ENCODE data around the gene ECT2.

The ECT2 gene

GRCh38 chr3:172739462-172739861 is 11.1 kb upstream of the ECT2 start:
- H3K4me3 ChIP-seq (ENCODE audit: low read depth, low read length) = no peak overlapping the region
- in situ Hi-C loops (cut with HindIII; ENCODE audit: low sequenced_read_pairs) = no loop called here
- no peak for TF ChIP-seq CTCF (IDR thresholded peaks at IDR 0.05; ENCODE audit: low read depth, low read length)
- no peak for DNase-seq (ENCODE audit: low read depth, low spot score)

DNA sequence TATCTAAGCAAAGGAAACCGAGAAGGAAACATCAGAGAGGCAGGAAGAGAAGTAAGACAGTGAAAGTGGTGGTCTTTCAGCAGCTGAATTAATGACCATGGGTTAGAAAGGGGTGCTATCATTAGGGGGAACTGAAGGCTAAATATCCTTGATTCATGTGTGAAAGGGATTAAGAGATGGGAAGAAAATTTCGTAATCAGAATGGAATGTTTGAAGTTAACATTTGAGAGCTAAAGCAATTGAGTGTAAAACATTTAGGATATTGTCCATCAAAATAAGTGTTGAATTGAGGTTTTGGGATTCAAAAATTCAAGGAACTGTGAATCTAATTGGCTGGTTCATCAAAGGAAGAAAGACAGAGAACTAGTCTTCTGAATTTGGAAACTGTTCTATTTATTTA is 4.1 kb upstream of the ECT2 start:
- no peak for TF ChIP-seq CTCF (IDR thresholded peaks at IDR 0.05; ENCODE audit: low read depth, low read length)
- no peak for DNase-seq (ENCODE audit: low read depth, low spot score)
- in situ Hi-C loops (cut with HindIII; ENCODE audit: low sequenced_read_pairs) = no loop called here
- no peak overlapping the region for H3K4me3 ChIP-seq (ENCODE audit: low read depth, low read length)

GRCh38 chr3:172749230-172749965 is 1.1 kb upstream of the ECT2 start:
- DNase-seq (ENCODE audit: low read depth, low spot score) = peak; percentile 96
- TF ChIP-seq CTCF (IDR thresholded peaks at IDR 0.05; ENCODE audit: low read depth, low read length) = no peak
- peak overlapping the region; percentile 79 for H3K4me3 ChIP-seq (ENCODE audit: low read depth, low read length)
- in situ Hi-C loops (cut with HindIII; ENCODE audit: low sequenced_read_pairs) = no loop called here

GRCh38 chr3:172750069-172750367 is 508 bp upstream of the ECT2 start:
- in situ Hi-C loops (cut with HindIII; ENCODE audit: low sequenced_read_pairs) = no loop called here
- no peak for DNase-seq (ENCODE audit: low read depth, low spot score)
- no peak for TF ChIP-seq CTCF (IDR thresholded peaks at IDR 0.05; ENCODE audit: low read depth, low read length)
- H3K4me3 ChIP-seq (ENCODE audit: low read depth, low read length) = peak overlapping the region; percentile 79

GRCh38 chr3:172751175-172751704 is 714 bp downstream of the ECT2 start:
- TF ChIP-seq CTCF (IDR thresholded peaks at IDR 0.05; ENCODE audit: low read depth, low read length) = no peak
- in situ Hi-C loops (cut with HindIII; ENCODE audit: low sequenced_read_pairs) = no loop called here
- DNase-seq (ENCODE audit: low read depth, low spot score) = peak; percentile 45
- peak overlapping the region; percentile 79 for H3K4me3 ChIP-seq (ENCODE audit: low read depth, low read length)

DNA sequence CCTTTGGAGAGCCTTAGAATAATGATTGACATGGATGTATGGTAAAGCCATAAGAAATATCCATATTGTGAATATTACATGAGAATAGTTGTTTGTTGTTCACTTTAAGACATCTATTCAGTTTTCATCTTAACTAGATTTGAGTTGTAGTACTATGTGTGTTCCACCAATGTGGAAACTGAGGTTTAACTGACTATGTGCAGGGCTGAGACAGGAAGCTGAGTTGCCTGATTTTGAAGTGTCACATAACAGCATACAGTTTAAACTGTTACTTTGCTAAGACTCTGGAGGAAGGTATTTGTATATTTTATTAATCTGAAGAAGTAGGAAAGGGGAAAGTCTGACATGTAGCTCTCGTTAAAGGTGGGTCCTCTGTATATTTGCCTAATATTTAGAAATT is 2.1 kb downstream of the ECT2 start:
- TF ChIP-seq CTCF (IDR thresholded peaks at IDR 0.05; ENCODE audit: low read depth, low read length) = no peak
- H3K4me3 ChIP-seq (ENCODE audit: low read depth, low read length) = no peak overlapping the region
- in situ Hi-C loops (cut with HindIII; ENCODE audit: low sequenced_read_pairs) = no loop called here
- DNase-seq (ENCODE audit: low read depth, low spot score) = no peak
